GM06990 (cell line): Measurements from ENCODE around the gene RASL10B.

Experiments
- DNase-seq: peaks from one replicate; pipeline ENCODE4 v3.0.0-alpha.2; 2011; ENCODE audit not compliant: insufficient read length; ENCODE audit errors: extremely low read depth
- H3K27me3 ChIP-seq: replicated peaks from 2 replicates; pipeline ENCODE4 v1.6.0; 2011; ENCODE audit warnings: low read length; ENCODE audit not compliant: control insufficient read depth, insufficient read depth
- H3K36me3 ChIP-seq: 2 replicates; pipeline ENCODE4 v1.5.1; 2011; ENCODE audit warnings: low read length; ENCODE audit not compliant: control insufficient read depth, insufficient read depth
- H3K4me3 ChIP-seq: replicated peaks from 2 replicates; pipeline ENCODE4 v1.5.1; 2011; ENCODE audit warnings: low read depth, mild to moderate bottlenecking, control low read depth, low read length
- CTCF ChIP-seq: IDR thresholded peaks from 2 replicates; pipeline ENCODE4 v1.5.1; 2011; ENCODE audit warnings: low read length, control low read depth, mild to moderate bottlenecking, inconsistent platforms; ENCODE audit not compliant: insufficient read depth, poor library complexity, severe bottlenecking

The RASL10B gene

GRCh38 chr17:35717475-35717874, 14.0 kb upstream of the RASL10B start:
- peaks cover 2% of the 10 kb centered on the region for H3K36me3 ChIP-seq
- TF ChIP-seq CTCF: no peak

GRCh38 chr17:35723735-35724134, 7.7 kb upstream of the RASL10B start:
- Histone ChIP-seq H3K27me3 (no peaks in the 10 kb centered on the region), H3K4me3 (no peak overlapping the region), H3K36me3 (peaks cover 9% of the 10 kb centered on the region)
- DNase-seq: no peak
- no peak for TF ChIP-seq CTCF

More at GRCh38 chr17:35717475-35717874, 14.0 kb upstream of the RASL10B start:
- H3K27me3 ChIP-seq: no peaks in the 10 kb centered on the region
- DNase-seq: no peak
- H3K4me3 ChIP-seq: no peak overlapping the region

GRCh38 chr17:35725058-35725457, 6.4 kb upstream of the RASL10B start:
- no peaks in the 10 kb centered on the region for H3K27me3 ChIP-seq
- no peak for TF ChIP-seq CTCF
- DNase-seq: no peak
- no peak overlapping the region for H3K4me3 ChIP-seq
- H3K36me3 ChIP-seq: peaks cover 9% of the 10 kb centered on the region

GRCh38 chr17:35725802-35726126, 5.7 kb upstream of the RASL10B start:
- TF ChIP-seq CTCF: no peak
- DNase-seq: no peak
- H3K27me3 ChIP-seq: no peaks in the 10 kb centered on the region
- no peak overlapping the region for H3K4me3 ChIP-seq
- H3K36me3 ChIP-seq: peaks cover 9% of the 10 kb centered on the region

GRCh38 chr17:35726127-35726952, 5.1 kb upstream of the RASL10B start:
- peaks cover 9% of the 10 kb centered on the region for H3K36me3 ChIP-seq
- no peak for TF ChIP-seq CTCF
- DNase-seq: no peak

GRCh38 chr17:35726953-35727460, 4.4 kb upstream of the RASL10B start:
- TF ChIP-seq CTCF: no peak
- Histone ChIP-seq H3K4me3 (no peak overlapping the region), H3K27me3 (peaks cover 2% of the 10 kb centered on the region; the same call in 1 of the 2 replicates), H3K36me3 (peaks cover 9% of the 10 kb centered on the region)
- no peak for DNase-seq

More at GRCh38 chr17:35726127-35726952, 5.1 kb upstream of the RASL10B start:
- Histone ChIP-seq H3K4me3 (no peak overlapping the region), H3K27me3 (peaks cover 2% of the 10 kb centered on the region; the same call in 1 of the 2 replicates)
